Measurements from ENCODE around the gene KSR1.

Gene KSR1

GRCh38 chr17:27549251-27549893 lies 93.1 kb downstream of the KSR1 start:
- no peak overlapping the region for H3K4me3 ChIP-seq (ENCODE audit: low read depth, low read length)

GRCh38 chr17:27550291-27550930 lies 94.2 kb downstream of the KSR1 start:
- H3K4me3 ChIP-seq (ENCODE audit: low read depth, low read length): no peak overlapping the region

- H3K4me3 ChIP-seq (ENCODE audit: low read depth, low read length): no peak overlapping the region
These were observed 94.8 kb downstream of the KSR1 start for GRCh38 chr17:27550974-27551505.

- no peak overlapping the region for H3K4me3 ChIP-seq (ENCODE audit: low read depth, low read length)
These were observed 95.5 kb downstream of the KSR1 start for GRCh38 chr17:27551701-27552248.

- no peak overlapping the region for H3K4me3 ChIP-seq (ENCODE audit: low read depth, low read length)
These were observed 96.1 kb downstream of the KSR1 start for GRCh38 chr17:27552276-27552732.

GRCh38 chr17:27553019-27553511 lies 96.8 kb downstream of the KSR1 start:
- H3K4me3 ChIP-seq (ENCODE audit: low read depth, low read length): no peak overlapping the region

- no peak overlapping the region for H3K4me3 ChIP-seq (ENCODE audit: low read depth, low read length)
These were observed 97.9 kb downstream of the KSR1 start for GRCh38 chr17:27554152-27554551.

GRCh38 chr17:27554911-27555310 lies 98.7 kb downstream of the KSR1 start:
- H3K4me3 ChIP-seq (ENCODE audit: low read depth, low read length): no peak overlapping the region

- no peak overlapping the region for H3K4me3 ChIP-seq (ENCODE audit: low read depth, low read length)
These were observed 99.1 kb downstream of the KSR1 start for GRCh38 chr17:27555339-27555738.

GRCh38 chr17:27558341-27558740 lies 102.1 kb downstream of the KSR1 start:
- H3K4me3 ChIP-seq (ENCODE audit: low read depth, low read length): no peak overlapping the region

GRCh38 chr17:27558842-27559505 lies 102.7 kb downstream of the KSR1 start:
- no peak overlapping the region for H3K4me3 ChIP-seq (ENCODE audit: low read depth, low read length)

GRCh38 chr17:27559506-27560481 lies 103.5 kb downstream of the KSR1 start:
- no peak overlapping the region for H3K4me3 ChIP-seq (ENCODE audit: low read depth, low read length)

GRCh38 chr17:27560668-27561067 lies 104.4 kb downstream of the KSR1 start:
- H3K4me3 ChIP-seq (ENCODE audit: low read depth, low read length): no peak overlapping the region

GRCh38 chr17:27562777-27563455 lies 106.7 kb downstream of the KSR1 start:
- no peak overlapping the region for H3K4me3 ChIP-seq (ENCODE audit: low read depth, low read length)

- H3K4me3 ChIP-seq (ENCODE audit: low read depth, low read length): no peak overlapping the region
These were observed 107.3 kb downstream of the KSR1 start for GRCh38 chr17:27563532-27563931.

GRCh38 chr17:27564463-27564862 lies 108.2 kb downstream of the KSR1 start:
- no peak overlapping the region for H3K4me3 ChIP-seq (ENCODE audit: low read depth, low read length)

GRCh38 chr17:27565874-27566670 lies 109.8 kb downstream of the KSR1 start:
- no peak overlapping the region for H3K4me3 ChIP-seq (ENCODE audit: low read depth, low read length)

GRCh38 chr17:27566671-27567562 lies 110.7 kb downstream of the KSR1 start:
- H3K4me3 ChIP-seq (ENCODE audit: low read depth, low read length): no peak overlapping the region
